GM06990 (cell line): Measurements from ENCODE around the gene SDR42E1.

Source experiments
- DNase-seq: peaks from one replicate; pipeline ENCODE4 v3.0.0-alpha.2; 2011; ENCODE audit not compliant: insufficient read length; ENCODE audit errors: extremely low read depth
- H3K27me3 ChIP-seq: replicated peaks from 2 replicates; pipeline ENCODE4 v1.6.0; 2011; ENCODE audit warnings: low read length; ENCODE audit not compliant: control insufficient read depth, insufficient read depth
- H3K36me3 ChIP-seq: 2 replicates; pipeline ENCODE4 v1.5.1; 2011; ENCODE audit warnings: low read length; ENCODE audit not compliant: control insufficient read depth, insufficient read depth
- H3K4me3 ChIP-seq: replicated peaks from 2 replicates; pipeline ENCODE4 v1.5.1; 2011; ENCODE audit warnings: low read depth, mild to moderate bottlenecking, control low read depth, low read length
- TF ChIP-seq, protein P1 (sequence below): IDR thresholded peaks from 2 replicates; pipeline ENCODE4 v1.5.1; 2011; ENCODE audit warnings: low read length, control low read depth, mild to moderate bottlenecking, inconsistent platforms; ENCODE audit not compliant: insufficient read depth, poor library complexity, severe bottlenecking

Gene SDR42E1

GRCh38 chr16:82031116-82032084, 20.1 kb upstream of the SDR42E1 start:
- Histone ChIP-seq H3K4me3 (no peak overlapping the region), H3K27me3 (no peaks in the 10 kb centered on the region; the same call in 1 of the 2 replicates), H3K36me3 (no peaks in the 10 kb centered on the region)
- TF ChIP-seq, protein P1, sequence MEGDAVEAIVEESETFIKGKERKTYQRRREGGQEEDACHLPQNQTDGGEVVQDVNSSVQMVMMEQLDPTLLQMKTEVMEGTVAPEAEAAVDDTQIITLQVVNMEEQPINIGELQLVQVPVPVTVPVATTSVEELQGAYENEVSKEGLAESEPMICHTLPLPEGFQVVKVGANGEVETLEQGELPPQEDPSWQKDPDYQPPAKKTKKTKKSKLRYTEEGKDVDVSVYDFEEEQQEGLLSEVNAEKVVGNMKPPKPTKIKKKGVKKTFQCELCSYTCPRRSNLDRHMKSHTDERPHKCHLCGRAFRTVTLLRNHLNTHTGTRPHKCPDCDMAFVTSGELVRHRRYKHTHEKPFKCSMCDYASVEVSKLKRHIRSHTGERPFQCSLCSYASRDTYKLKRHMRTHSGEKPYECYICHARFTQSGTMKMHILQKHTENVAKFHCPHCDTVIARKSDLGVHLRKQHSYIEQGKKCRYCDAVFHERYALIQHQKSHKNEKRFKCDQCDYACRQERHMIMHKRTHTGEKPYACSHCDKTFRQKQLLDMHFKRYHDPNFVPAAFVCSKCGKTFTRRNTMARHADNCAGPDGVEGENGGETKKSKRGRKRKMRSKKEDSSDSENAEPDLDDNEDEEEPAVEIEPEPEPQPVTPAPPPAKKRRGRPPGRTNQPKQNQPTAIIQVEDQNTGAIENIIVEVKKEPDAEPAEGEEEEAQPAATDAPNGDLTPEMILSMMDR, result peak; percentile 43
- DNase-seq, result no peak

- no peak for DNase-seq
- TF ChIP-seq, protein P1, result no peak
- no peak overlapping the region for H3K4me3 ChIP-seq
- no peaks in the 10 kb centered on the region for H3K36me3 ChIP-seq
- no peaks in the 10 kb centered on the region; the same call in 1 of the 2 replicates for H3K27me3 ChIP-seq
These were observed 16.4 kb upstream of the SDR42E1 start for GRCh38 chr16:82027629-82028064.

GRCh38 chr16:82024883-82025282, 13.6 kb upstream of the SDR42E1 start:
- H3K36me3 ChIP-seq, result no peaks in the 10 kb centered on the region
- TF ChIP-seq, protein P1, result no peak
- no peak for DNase-seq

DNA sequence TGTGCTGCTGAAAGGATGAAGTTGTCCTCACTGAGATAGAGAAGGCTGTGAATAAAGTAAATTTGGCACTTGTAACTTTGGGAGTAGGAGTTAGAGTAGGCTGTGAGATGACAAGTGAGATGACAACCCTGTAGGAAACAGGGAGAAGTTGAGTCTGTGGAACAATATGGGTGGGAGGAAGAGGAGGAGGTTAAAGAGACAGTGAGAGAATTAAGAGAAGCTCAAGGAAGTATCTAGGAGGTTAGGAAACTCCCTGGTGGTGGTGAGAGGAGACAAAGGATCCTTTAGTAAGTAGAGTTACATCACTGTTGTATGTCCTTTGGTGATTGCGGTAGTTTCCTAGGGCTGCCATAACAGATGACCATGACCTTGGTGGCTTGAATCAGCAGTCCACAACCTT, 13.0 kb upstream of the SDR42E1 start:
- Histone ChIP-seq H3K4me3 (no peak overlapping the region), H3K36me3 (no peaks in the 10 kb centered on the region), H3K27me3 (no peaks in the 10 kb centered on the region; the same call in 1 of the 2 replicates)
- TF ChIP-seq, protein P1, result no peak
- no peak for DNase-seq

More at GRCh38 chr16:82024883-82025282, 13.6 kb upstream of the SDR42E1 start:
- Histone ChIP-seq H3K4me3 (no peak overlapping the region), H3K27me3 (no peaks in the 10 kb centered on the region; the same call in 1 of the 2 replicates)

- no peak for DNase-seq
- TF ChIP-seq, protein P1, result no peak
- Histone ChIP-seq H3K4me3 (no peak overlapping the region), H3K27me3 (no peaks in the 10 kb centered on the region; the same call in 1 of the 2 replicates), H3K36me3 (no peaks in the 10 kb centered on the region)
These were observed 11.9 kb upstream of the SDR42E1 start for GRCh38 chr16:82023206-82023605.
